GM19395 (cell line): ENCODE results near the gene VSTM2B.

Experiments used
- ATAC-seq: cut with Tn5 transposase; IDR thresholded peaks from one replicate; pipeline ENCODE4 v1.9.1; 2021; ENCODE audit warnings: mild to moderate bottlenecking, moderate library complexity; ENCODE audit not compliant: unreplicated experiment

The VSTM2B gene

GRCh38 chr19:29587059-29587458 is 61.3 kb downstream of the VSTM2B start:
- no peak for ATAC-seq

GRCh38 chr19:29587518-29587986 is 61.8 kb downstream of the VSTM2B start:
- ATAC-seq, result peak; percentile 91

- ATAC-seq, result no peak
Observed at GRCh38 chr19:29588095-29588494, 62.3 kb downstream of the VSTM2B start.

GRCh38 chr19:29590278-29590677 is 64.5 kb downstream of the VSTM2B start:
- ATAC-seq, result no peak

- ATAC-seq, result no peak
Observed at GRCh38 chr19:29591670-29592069, 65.9 kb downstream of the VSTM2B start.

GRCh38 chr19:29593869-29594268 is 68.1 kb downstream of the VSTM2B start:
- no peak for ATAC-seq

- ATAC-seq, result no peak
Observed at GRCh38 chr19:29596080-29596727, 70.4 kb downstream of the VSTM2B start.

GRCh38 chr19:29596885-29597525 is 71.2 kb downstream of the VSTM2B start:
- ATAC-seq, result no peak

GRCh38 chr19:29598036-29598435 is 72.2 kb downstream of the VSTM2B start:
- no peak for ATAC-seq

GRCh38 chr19:29598496-29598895 is 72.7 kb downstream of the VSTM2B start:
- no peak for ATAC-seq

- no peak for ATAC-seq
Observed at GRCh38 chr19:29603308-29603707, 77.5 kb downstream of the VSTM2B start.

GRCh38 chr19:29605653-29606419 is 80.0 kb downstream of the VSTM2B start, which contains the start of gene POP4:
Gene POP4, plus strand, starts transcription at chr19:29606283. Its CDS starts 36 bp downstream, at chr19:29606319.
- peak; percentile 82 for ATAC-seq

GRCh38 chr19:29606420-29606747 is 80.6 kb downstream of the VSTM2B start:
- ATAC-seq, result peak; percentile 16

- no peak for ATAC-seq
Observed at GRCh38 chr19:29609636-29610035, 83.8 kb downstream of the VSTM2B start.

GRCh38 chr19:29610213-29610573 is 84.4 kb downstream of the VSTM2B start:
- ATAC-seq, result no peak

- peak; percentile 68 for ATAC-seq
Observed at GRCh38 chr19:29610574-29611271, 84.9 kb downstream of the VSTM2B start.

- no peak for ATAC-seq
Observed at GRCh38 chr19:29612121-29612520, 86.3 kb downstream of the VSTM2B start.

- ATAC-seq, result no peak
Observed at GRCh38 chr19:29612801-29613595, 87.2 kb downstream of the VSTM2B start.

GRCh38 chr19:29614046-29614445 is 88.3 kb downstream of the VSTM2B start:
- ATAC-seq, result no peak
